ENCODE results near the gene TRAM2. TPM values are rescaled to one million over a fixed set of nuclear protein-coding genes. Genes with fewer than 3 reads are reported as not detected.

Gene TRAM2
- total and polyA plus RNA-seq, 2 of the 13 experiments (the other 11 are each of a cell fraction or from before 2014, with no cell fraction given) = 49.1 to 72.5 TPM

DNA sequence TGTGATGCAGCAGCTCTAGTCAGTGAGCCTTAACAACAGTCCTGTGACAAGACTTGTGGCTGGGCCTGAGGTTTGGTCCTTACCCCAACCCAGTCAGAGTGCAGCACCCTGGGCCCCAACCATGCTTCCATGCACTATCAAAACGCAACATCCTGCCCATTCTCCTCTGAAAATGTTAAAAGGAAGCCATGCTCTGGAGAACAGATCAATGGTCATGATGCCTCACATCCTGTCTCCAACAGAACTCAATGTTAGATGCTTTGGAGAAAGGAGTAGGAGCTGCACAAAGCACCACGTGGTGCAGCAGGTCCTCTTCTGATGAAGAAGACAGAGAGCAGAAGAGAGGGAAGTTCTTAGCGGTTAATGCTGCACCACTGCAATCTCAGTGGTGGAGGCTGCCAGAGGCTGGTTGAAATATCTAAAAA is 41.9 kb downstream of the TRAM2 start:
- ChIA-PET CTCF (ENCODE audit: low intra/inter-chr PET ratio, low total read pairs) (no interaction called here), POLR2A (interaction anchor here (0.6 to 2.0 kb wide), 2 partner anchors 9 to 11 kb away, joined by 3 to 5 read pairs; no protein-coding TSS in a partner anchor)
- Histone ChIP-seq H3K9ac (ENCODE audit: insufficient read depth, low read depth, low read length) (no peak overlapping the region), H3K4me2 (ENCODE audit: low read depth, low read length) (no peak overlapping the region), H3K79me2 (ENCODE audit: insufficient read depth, low read length) (peaks cover 54% of the 10 kb centered on the region), H4K20me1 (ENCODE audit: insufficient read depth, low read length) (no peaks in the 10 kb centered on the region), H3K4me3 (replicated peaks in 1 of 3; ENCODE audit: insufficient read depth in 1 of 3, low read depth in 2 of 3, low read length in 3 of 3) (no peak overlapping the region), H3K36me3 (replicated peaks in 1 of 2; ENCODE audit: control insufficient read depth in 1 of 2, insufficient read depth in 2 of 2, low read length in 2 of 2) (peaks cover 28 to 76% of the 10 kb centered on the region in 2 experiments), H3K9me3 (ENCODE audit: low read length) (no peaks in the 10 kb centered on the region), H3K4me1 (ENCODE audit: insufficient read depth, low read length) (peaks cover 38% of the 10 kb centered on the region), H2AFZ (ENCODE audit: low read length) (no peak overlapping the region), H3K27ac (ENCODE audit: extremely low read length, insufficient read depth, low read length) (no peak overlapping the region), H3K27me3 (ENCODE audit: control insufficient read depth in 1 of 2, insufficient read depth in 2 of 2, low read length in 2 of 2) (no peaks in the 10 kb centered on the region)
- no TSS peak for BruUV-seq (replicated peaks)
- 96% methylated on average over 3 of the region's 3 CpGs for WGBS (ENCODE audit: low lambda C conversion rate)
- intact Hi-C loops (cut with micrococcal nuclease; ENCODE audit: unreplicated experiment) (no loop called here), in situ Hi-C loops (cut with HindIII; ENCODE audit: extremely low pct_ligation_motif_present, low pct_unique_long_range_greater_than_20kb) (no loop called here)
- DNase-seq (ENCODE audit: low spot score) (no peak), ATAC-seq (no peak), FAIRE-seq (no peak)
- TF ChIP-seq SOX6 (IDR thresholded peaks at IDR 0.05) (no peak), SOX6 (CRISPR knock-in tag; IDR thresholded peaks at IDR 0.05) (no peak), ZMYM2 (CRISPR knock-in tag; IDR thresholded peaks at IDR 0.05) (no peak), SMAD1 (CRISPR knock-in tag; IDR thresholded peaks at IDR 0.05; ENCODE audit: borderline replicate concordance, low read depth) (no peak), AGO1 (IDR thresholded peaks at IDR 0.05; ENCODE audit: low read depth, low read length, poor library complexity, severe bottlenecking) (no peak), ZZZ3 (CRISPR knock-in tag; IDR thresholded peaks at IDR 0.05; ENCODE audit: borderline replicate concordance) (no peak), RBAK (CRISPR knock-in tag; IDR thresholded peaks at IDR 0.05) (no peak), SP4 (CRISPR knock-in tag; IDR thresholded peaks at IDR 0.05) (no peak), ZNF781 (CRISPR knock-in tag; IDR thresholded peaks at IDR 0.05; ENCODE audit: borderline replicate concordance, not compliant biosample characterization) (no peak), HMG20A (CRISPR knock-in tag; IDR thresholded peaks at IDR 0.05; ENCODE audit: borderline replicate concordance) (no peak), GZF1 (CRISPR knock-in tag; IDR thresholded peaks at IDR 0.05) (no peak), MXI1 (IDR thresholded peaks at IDR 0.05; ENCODE audit: borderline replicate concordance, low read depth, low read length) (no peak), ZNF589 (CRISPR knock-in tag; conservative IDR thresholded peaks at IDR 0.05) (no peak), ZFP41 (CRISPR knock-in tag; IDR thresholded peaks at IDR 0.05; ENCODE audit: borderline replicate concordance) (no peak), ZNF232 (CRISPR knock-in tag; IDR thresholded peaks at IDR 0.05; ENCODE audit: borderline replicate concordance) (no peak)
- TF ChIP-seq, protein P1, sequence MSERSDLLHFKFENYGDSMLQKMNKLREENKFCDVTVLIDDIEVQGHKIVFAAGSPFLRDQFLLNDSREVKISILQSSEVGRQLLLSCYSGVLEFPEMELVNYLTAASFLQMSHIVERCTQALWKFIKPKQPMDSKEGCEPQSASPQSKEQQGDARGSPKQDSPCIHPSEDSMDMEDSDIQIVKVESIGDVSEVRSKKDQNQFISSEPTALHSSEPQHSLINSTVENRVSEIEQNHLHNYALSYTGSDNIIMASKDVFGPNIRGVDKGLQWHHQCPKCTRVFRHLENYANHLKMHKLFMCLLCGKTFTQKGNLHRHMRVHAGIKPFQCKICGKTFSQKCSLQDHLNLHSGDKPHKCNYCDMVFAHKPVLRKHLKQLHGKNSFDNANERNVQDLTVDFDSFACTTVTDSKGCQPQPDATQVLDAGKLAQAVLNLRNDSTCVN (CRISPR knock-in tag; IDR thresholded peaks at IDR 0.05; ENCODE audit: borderline replicate concordance) = no peak
- TF ChIP-seq, protein P2, sequence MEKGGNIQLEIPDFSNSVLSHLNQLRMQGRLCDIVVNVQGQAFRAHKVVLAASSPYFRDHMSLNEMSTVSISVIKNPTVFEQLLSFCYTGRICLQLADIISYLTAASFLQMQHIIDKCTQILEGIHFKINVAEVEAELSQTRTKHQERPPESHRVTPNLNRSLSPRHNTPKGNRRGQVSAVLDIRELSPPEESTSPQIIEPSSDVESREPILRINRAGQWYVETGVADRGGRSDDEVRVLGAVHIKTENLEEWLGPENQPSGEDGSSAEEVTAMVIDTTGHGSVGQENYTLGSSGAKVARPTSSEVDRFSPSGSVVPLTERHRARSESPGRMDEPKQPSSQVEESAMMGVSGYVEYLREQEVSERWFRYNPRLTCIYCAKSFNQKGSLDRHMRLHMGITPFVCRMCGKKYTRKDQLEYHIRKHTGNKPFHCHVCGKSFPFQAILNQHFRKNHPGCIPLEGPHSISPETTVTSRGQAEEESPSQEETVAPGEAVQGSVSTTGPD (CRISPR knock-in tag; IDR thresholded peaks at IDR 0.05) = no peak
- TF ChIP-seq, protein P3, sequence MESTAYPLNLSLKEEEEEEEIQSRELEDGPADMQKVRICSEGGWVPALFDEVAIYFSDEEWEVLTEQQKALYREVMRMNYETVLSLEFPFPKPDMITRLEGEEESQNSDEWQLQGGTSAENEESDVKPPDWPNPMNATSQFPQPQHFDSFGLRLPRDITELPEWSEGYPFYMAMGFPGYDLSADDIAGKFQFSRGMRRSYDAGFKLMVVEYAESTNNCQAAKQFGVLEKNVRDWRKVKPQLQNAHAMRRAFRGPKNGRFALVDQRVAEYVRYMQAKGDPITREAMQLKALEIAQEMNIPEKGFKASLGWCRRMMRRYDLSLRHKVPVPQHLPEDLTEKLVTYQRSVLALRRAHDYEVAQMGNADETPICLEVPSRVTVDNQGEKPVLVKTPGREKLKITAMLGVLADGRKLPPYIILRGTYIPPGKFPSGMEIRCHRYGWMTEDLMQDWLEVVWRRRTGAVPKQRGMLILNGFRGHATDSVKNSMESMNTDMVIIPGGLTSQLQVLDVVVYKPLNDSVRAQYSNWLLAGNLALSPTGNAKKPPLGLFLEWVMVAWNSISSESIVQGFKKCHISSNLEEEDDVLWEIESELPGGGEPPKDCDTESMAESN (CRISPR knock-in tag; conservative IDR thresholded peaks at IDR 0.05) = no peak
- TF ChIP-seq, protein P4, sequence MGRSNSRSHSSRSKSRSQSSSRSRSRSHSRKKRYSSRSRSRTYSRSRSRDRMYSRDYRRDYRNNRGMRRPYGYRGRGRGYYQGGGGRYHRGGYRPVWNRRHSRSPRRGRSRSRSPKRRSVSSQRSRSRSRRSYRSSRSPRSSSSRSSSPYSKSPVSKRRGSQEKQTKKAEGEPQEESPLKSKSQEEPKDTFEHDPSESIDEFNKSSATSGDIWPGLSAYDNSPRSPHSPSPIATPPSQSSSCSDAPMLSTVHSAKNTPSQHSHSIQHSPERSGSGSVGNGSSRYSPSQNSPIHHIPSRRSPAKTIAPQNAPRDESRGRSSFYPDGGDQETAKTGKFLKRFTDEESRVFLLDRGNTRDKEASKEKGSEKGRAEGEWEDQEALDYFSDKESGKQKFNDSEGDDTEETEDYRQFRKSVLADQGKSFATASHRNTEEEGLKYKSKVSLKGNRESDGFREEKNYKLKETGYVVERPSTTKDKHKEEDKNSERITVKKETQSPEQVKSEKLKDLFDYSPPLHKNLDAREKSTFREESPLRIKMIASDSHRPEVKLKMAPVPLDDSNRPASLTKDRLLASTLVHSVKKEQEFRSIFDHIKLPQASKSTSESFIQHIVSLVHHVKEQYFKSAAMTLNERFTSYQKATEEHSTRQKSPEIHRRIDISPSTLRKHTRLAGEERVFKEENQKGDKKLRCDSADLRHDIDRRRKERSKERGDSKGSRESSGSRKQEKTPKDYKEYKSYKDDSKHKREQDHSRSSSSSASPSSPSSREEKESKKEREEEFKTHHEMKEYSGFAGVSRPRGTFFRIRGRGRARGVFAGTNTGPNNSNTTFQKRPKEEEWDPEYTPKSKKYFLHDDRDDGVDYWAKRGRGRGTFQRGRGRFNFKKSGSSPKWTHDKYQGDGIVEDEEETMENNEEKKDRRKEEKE (IDR thresholded peaks at IDR 0.05) = no peak

All from HepG2 (cell line).